Hindlimb muscle (tissue), 1 donor: ENCODE results near the gene ZNF157. TPM values are rescaled to one million over a fixed set of nuclear protein-coding genes. Genes with fewer than 3 reads are reported as not detected.

Source experiments
- DNase-seq: peaks from one replicate; pipeline ENCODE4 v3.0.0-alpha.2; 2013
- polyA plus RNA-seq: library from polyadenylated mRNA; unstranded; fragments of 120-200 nt; gene quantifications from one replicate; pipeline ENCODE4 v1.2.1, GENCODE V29; 2013; ENCODE audit not compliant: insufficient read length

The ZNF157 gene
- polyA plus RNA-seq, 1 donor: 0.39 TPM

GRCh38 chrX:47447607-47448006 lies 77.2 kb downstream of the ZNF157 start:
- no peak for DNase-seq

GRCh38 chrX:47448165-47448806 lies 77.9 kb downstream of the ZNF157 start:
- no peak for DNase-seq

GRCh38 chrX:47452112-47452511 lies 81.7 kb downstream of the ZNF157 start:
- DNase-seq: no peak

- DNase-seq: no peak
These were observed 85.7 kb downstream of the ZNF157 start for GRCh38 chrX:47456080-47456479.

- DNase-seq: no peak
These were observed 88.2 kb downstream of the ZNF157 start for GRCh38 chrX:47458528-47458927.

- DNase-seq: no peak
These were observed 90.2 kb downstream of the ZNF157 start for GRCh38 chrX:47460561-47460960.

Other genes starting within 250 kb of the ZNF157 start
- gene NDUFB11, start 225.9 kb upstream of the ZNF157 start, polyA plus RNA-seq: 116 TPM
- gene RBM10, start 225.4 kb upstream of the ZNF157 start, polyA plus RNA-seq: 42.1 TPM
- gene UBA1, start 176.7 kb upstream of the ZNF157 start, polyA plus RNA-seq: 152 TPM
- 122 TPM for gene CDK16, start 151.9 kb upstream of the ZNF157 start, polyA plus RNA-seq
- 94.6 TPM for gene USP11, start 137.6 kb upstream of the ZNF157 start, polyA plus RNA-seq
- 10.7 TPM for gene ZNF41, start 112.6 kb downstream of the ZNF157 start, polyA plus RNA-seq
- 54.4 TPM for gene ARAF, start 190.6 kb downstream of the ZNF157 start, polyA plus RNA-seq
- 120 TPM for gene TIMP1, start 211.9 kb downstream of the ZNF157 start, polyA plus RNA-seq
- 8.8 TPM for gene SYN1, start 249.3 kb downstream of the ZNF157 start, polyA plus RNA-seq